Heart left ventricle (tissue), 16 donors: Measurements from ENCODE around the gene SIRPB1. TPM values are rescaled to one million over a fixed set of nuclear protein-coding genes. Genes with fewer than 3 reads are reported as not detected.

Source experiments
- ATAC-seq, 4 donors: fragments of 200-7000 bp; cut with Tn5 transposase; one replicate each; pipeline ENCODE4 v1.9.1; 2020 to 2022; ENCODE audit warnings: moderate library complexity in 4 of 4, mild to moderate bottlenecking in 3 of 4, moderate number of reproducible peaks in 1 of 4
- DNase-seq, 5 donors: peaks; one replicate each; pipeline ENCODE4 v3.0.0-alpha.2; 2020
- H3K27ac ChIP-seq, 12 donors: fragments of 200-600 bp; sonication (generic) in 4 of 12; one replicate each; pipeline versions ENCODE4 v1.5.0 to v1.8.0; 2016 to 2022; ENCODE audit warnings: mild to moderate bottlenecking in 2 of 12
- H3K27me3 ChIP-seq, 9 donors: fragments of 200-600 bp; sonication (generic) in 2 of 9; one replicate each; pipeline versions ENCODE4 v1.5.1 to v1.8.0; 2016 to 2022; ENCODE audit warnings: mild to moderate bottlenecking in 3 of 9
- H3K36me3 ChIP-seq, 9 donors: fragments of 200-600 bp; sonication (generic) in 2 of 9; one replicate each; pipeline versions ENCODE4 v1.5.0 to v1.8.0; 2018 to 2022; ENCODE audit warnings: mild to moderate bottlenecking in 2 of 9
- H3K4me1 ChIP-seq, 12 donors: fragments of 200-600 bp; sonication (generic) in 4 of 12; one replicate each; pipeline versions ENCODE4 v1.5.0 to v1.8.0; 2016 to 2022; ENCODE audit warnings: mild to moderate bottlenecking in 3 of 12
- H3K4me3 ChIP-seq, 12 donors: fragments of 200-600 bp; sonication (generic) in 4 of 12; one replicate each; pipeline versions ENCODE4 v1.5.0 to v1.8.0; 2017 to 2022; ENCODE audit warnings: mild to moderate bottlenecking in 9 of 12, moderate library complexity in 4 of 12
- H3K9me3 ChIP-seq, 12 donors: fragments of 200-600 bp; sonication (generic) in 4 of 12; one replicate each; pipeline versions ENCODE4 v1.5.0 to v1.8.0; 2016 to 2022; ENCODE audit warnings: mild to moderate bottlenecking in 1 of 12
- POLR2A ChIP-seq, 2 donors: fragments of 450-650 bp; IDR thresholded peaks; one replicate each; pipeline ENCODE4 v1.6.1; 2017; ENCODE audit warnings: antibody characterized with exemption in 2 of 2, mild to moderate bottlenecking in 2 of 2, moderate library complexity in 2 of 2
- WGBS, 4 donors: extraction: QIAGEN DNeasy Blood & Tissue Kit in 2 of 4; methylation state at CpG; one replicate each; pipeline versions ENCODE4 v1.1.5 to v1.1.7; 2013 to 2018; 5-methylcytosine and 5-hydroxymethylcytosine counted together
- intact Hi-C, 10 donors: fragments of 100-400 bp; cut with DNase I; formaldehyde crosslinking; loops; one replicate each; pipeline versions ENCODE4 v1.11.1 to v1.14.2; 2022
- polyA plus RNA-seq, 2 donors: library from polyadenylated mRNA; stranded (reverse); fragments of 200-250 nt; gene quantifications; one replicate each; pipeline ENCODE4 v1.2.3, GENCODE V29; 2013
- total RNA-seq, 9 donors: library from RNA; depleted of rRNA in 2 of 9; stranded (reverse); fragments of >200 nt in 2 of 9; fragmentation: NEBNext Ultra II Directional in 3 of 9; extraction: Animal tissue kit (Norgen Biotek cat#: 25700) in 3 of 9; gene quantifications; one replicate each; pipeline versions ENCODE4 v1.1.0 to v1.2.4, GENCODE V29; 2016 to 2023
- TF ChIP-seq, protein P1 (sequence below), 12 donors: fragments of 200-600 bp; sonication (generic) in 4 of 12; IDR thresholded peaks; one replicate each; pipeline versions ENCODE4 v1.5.0 to v1.8.0; 2018 to 2022; ENCODE audit warnings: antibody characterized with exemption in 12 of 12, mild to moderate bottlenecking in 5 of 12
- donor health status: ischemic (EF 13 %, LVEDD 7.1; RV severe dilation, severe dysfunction).
- donor health status: healthy with polysubstance abuse.
- donor health status: DM: no; HTN: yes; CAD: no.
- donor health status: DM: no; HTN: no; CAD: no.
- donor health status: ischemic (EF 25% LVEDD 6.9; RV normal size, moderate dysfunction).
- donor health status: ischemic (EF 25% LVEDD 5.7; RV mildly dilated, moderate dysfunction).
- donor health status: healthy.
- donor health status: DM: yes; HTN: yes; CAD: no.
- donor health status: ischemic (EF 35%, LVEDD 5.7; RV mildly dilated, moderate dysfunction).
- donor health status: nonischemic (EF 11% LVEDD 7.7; RV severe dilation, severe dysfunction).
- donor health status: DM: yes; HTN: yes; CAD: no.
- donor health status: PGD.
- donor health status: ischemic (EF 29% LVEDD 5.4; RV normal size, mild dysfunction).
- donor health status: nonischemic (EF 23%, LVEDD 6.1; RV moderate dilation, normal function).

Gene SIRPB1
- total and polyA plus RNA-seq, 11 donors = 0.19 to 14.0 (median 1.3) TPM

DNA sequence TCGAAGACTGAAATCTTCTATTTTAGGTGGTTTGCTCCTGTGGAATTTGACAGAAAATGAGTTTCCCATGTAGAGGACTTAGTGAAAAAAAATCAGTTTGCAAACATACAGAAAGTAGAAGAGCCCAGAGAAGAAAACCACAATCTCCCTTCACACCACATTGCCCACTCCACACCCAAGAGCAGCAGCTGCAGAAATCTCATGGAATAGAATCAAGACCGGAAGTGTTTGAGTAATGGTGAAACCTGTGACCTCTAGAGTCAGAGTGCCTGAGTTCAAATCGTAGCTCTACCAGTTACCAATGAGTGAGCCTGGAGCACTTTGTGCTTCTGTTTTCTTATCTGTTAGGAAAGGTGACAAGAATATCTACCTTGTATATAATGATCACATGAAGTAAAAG is 33.2 kb upstream of the SIRPB1 start:
- H3K4me1 ChIP-seq = peaks cover 0 to 18% (median 0%) of the 10 kb centered on the region in 12 donors
- intact Hi-C loops = no loop called here
- H3K4me3 ChIP-seq = no peak overlapping the region
- TF ChIP-seq POLR2A (IDR thresholded peaks at IDR 0.05) = no peak
- TF ChIP-seq, protein P1, sequence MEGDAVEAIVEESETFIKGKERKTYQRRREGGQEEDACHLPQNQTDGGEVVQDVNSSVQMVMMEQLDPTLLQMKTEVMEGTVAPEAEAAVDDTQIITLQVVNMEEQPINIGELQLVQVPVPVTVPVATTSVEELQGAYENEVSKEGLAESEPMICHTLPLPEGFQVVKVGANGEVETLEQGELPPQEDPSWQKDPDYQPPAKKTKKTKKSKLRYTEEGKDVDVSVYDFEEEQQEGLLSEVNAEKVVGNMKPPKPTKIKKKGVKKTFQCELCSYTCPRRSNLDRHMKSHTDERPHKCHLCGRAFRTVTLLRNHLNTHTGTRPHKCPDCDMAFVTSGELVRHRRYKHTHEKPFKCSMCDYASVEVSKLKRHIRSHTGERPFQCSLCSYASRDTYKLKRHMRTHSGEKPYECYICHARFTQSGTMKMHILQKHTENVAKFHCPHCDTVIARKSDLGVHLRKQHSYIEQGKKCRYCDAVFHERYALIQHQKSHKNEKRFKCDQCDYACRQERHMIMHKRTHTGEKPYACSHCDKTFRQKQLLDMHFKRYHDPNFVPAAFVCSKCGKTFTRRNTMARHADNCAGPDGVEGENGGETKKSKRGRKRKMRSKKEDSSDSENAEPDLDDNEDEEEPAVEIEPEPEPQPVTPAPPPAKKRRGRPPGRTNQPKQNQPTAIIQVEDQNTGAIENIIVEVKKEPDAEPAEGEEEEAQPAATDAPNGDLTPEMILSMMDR (IDR thresholded peaks at IDR 0.05) = no peak
- H3K27me3 ChIP-seq = peaks cover 0 to 3% (median 0%) of the 10 kb centered on the region in 9 donors
- no peak overlapping the region for H3K27ac ChIP-seq
- WGBS, 4 donors = 64 to 73% (median 70%) methylated on average over 3 of the region's 3 CpGs
- ATAC-seq (no peak), DNase-seq (no peak)
- peaks cover 0 to 8% (median 0%) of the 10 kb centered on the region in 12 donors for H3K9me3 ChIP-seq
- no peaks in the 10 kb centered on the region for H3K36me3 ChIP-seq

DNA sequence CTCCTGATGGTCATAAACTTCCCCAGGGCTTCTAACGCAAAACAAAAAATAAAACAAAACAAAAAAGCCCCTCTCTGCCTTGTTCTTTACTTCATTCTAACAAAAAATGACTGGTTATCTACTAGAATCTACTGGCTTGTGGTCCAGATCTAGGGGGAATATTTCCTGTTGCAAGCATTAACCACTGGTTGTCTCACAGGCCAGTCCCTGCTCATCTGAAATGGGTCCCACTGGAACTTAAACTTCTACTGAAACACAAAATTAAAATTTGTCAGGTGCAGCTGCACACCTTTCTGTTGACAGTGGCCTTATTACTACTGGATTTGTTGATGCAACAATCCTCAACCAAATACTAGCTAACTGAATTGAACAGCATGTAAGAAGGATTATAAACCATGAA is 32.3 kb upstream of the SIRPB1 start:
- H3K4me1 ChIP-seq = peaks cover 0 to 16% (median 0%) of the 10 kb centered on the region in 12 donors
- no peaks in the 10 kb centered on the region for H3K36me3 ChIP-seq
- H3K9me3 ChIP-seq = peaks cover 0 to 8% (median 0%) of the 10 kb centered on the region in 12 donors
- 37 to 56% (median 44%) methylated on average over 1 of the region's 1 CpG for WGBS, 4 donors
- intact Hi-C loops = no loop called here
- TF ChIP-seq, protein P1 (IDR thresholded peaks at IDR 0.05) = no peak
- TF ChIP-seq POLR2A (IDR thresholded peaks at IDR 0.05) = no peak
- no peak overlapping the region for H3K4me3 ChIP-seq
- ATAC-seq (no peak), DNase-seq (no peak)
- no peak overlapping the region for H3K27ac ChIP-seq
- H3K27me3 ChIP-seq = no peaks in the 10 kb centered on the region

GRCh38 chr20:1651268-1652058 is 31.7 kb upstream of the SIRPB1 start:
- Histone ChIP-seq H3K9me3 (peaks cover 0 to 8% (median 0%) of the 10 kb centered on the region in 12 donors), H3K36me3 (no peaks in the 10 kb centered on the region), H3K4me3 (no peak overlapping the region), H3K27me3 (no peaks in the 10 kb centered on the region), H3K27ac (no peak overlapping the region), H3K4me1 (peaks cover 0 to 16% (median 0%) of the 10 kb centered on the region in 12 donors)
- no peak for TF ChIP-seq POLR2A (IDR thresholded peaks at IDR 0.05)
- TF ChIP-seq, protein P1 (IDR thresholded peaks at IDR 0.05) = no peak
- WGBS, 4 donors = 55 to 63% (median 61%) methylated on average over 3 of the region's 3 CpGs
- ATAC-seq = no peak
- no peak for DNase-seq
- intact Hi-C loops = no loop called here

DNA sequence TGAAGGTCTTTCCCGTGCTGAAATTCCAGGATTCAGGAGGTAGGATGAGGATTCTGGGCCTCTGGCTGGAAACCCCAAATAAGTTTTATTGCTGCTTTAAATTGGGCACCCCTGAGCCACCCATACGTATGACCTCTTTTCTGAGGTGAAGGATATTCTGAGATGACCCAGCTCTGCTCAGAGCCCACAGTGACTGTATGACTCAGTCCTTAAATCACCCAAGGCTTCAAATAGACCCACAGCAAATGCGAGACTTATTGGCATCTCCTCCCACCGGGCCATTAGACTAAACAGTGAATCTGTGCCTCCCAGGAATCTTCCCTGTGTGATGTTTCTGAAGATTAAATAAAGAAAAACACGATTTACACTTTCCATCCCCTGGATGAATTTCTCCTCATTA is 28.3 kb upstream of the SIRPB1 start:
- H3K4me1 ChIP-seq = peaks cover 0 to 16% (median 0%) of the 10 kb centered on the region in 12 donors
- H3K4me3 ChIP-seq = no peak overlapping the region
- H3K27me3 ChIP-seq = peaks cover 0 to 15% (median 0%) of the 10 kb centered on the region in 9 donors
- H3K36me3 ChIP-seq = no peaks in the 10 kb centered on the region
- DNase-seq (no peak), ATAC-seq (no peak)
- no peak overlapping the region for H3K27ac ChIP-seq
- TF ChIP-seq, protein P1 (IDR thresholded peaks at IDR 0.05) = no peak
- no peak for TF ChIP-seq POLR2A (IDR thresholded peaks at IDR 0.05)
- intact Hi-C loops = no loop called here
- no peaks in the 10 kb centered on the region for H3K9me3 ChIP-seq
- WGBS, 4 donors = 65 to 74% (median 70%) methylated on average over 5 of the region's 5 CpGs
